ENCODE results near the gene BATF3.

Gene BATF3

DNA sequence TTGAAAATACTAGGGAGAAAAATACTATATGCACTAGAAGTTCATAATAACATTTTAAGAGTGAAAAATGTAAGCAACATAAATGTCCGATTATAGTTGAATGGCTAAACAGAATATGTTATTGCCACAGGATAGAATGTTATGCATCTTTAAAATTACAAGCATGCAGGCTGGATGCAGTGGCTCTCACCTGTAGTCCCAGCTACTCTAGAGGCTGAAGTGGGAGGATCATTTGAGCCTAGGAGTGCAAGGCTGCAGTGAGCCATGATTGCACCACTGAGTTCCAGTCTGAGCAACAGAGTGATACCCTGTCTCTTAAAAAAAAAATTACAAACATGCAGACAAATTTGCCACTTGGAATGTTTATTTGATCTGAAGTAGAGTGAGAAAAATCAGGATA lies 3.0 kb upstream of the BATF3 start:
- DNase-seq: no peak

- DNase-seq: no peak
These were observed 2.3 kb upstream of the BATF3 start for GRCh38 chr1:212701910-212702309.

DNA sequence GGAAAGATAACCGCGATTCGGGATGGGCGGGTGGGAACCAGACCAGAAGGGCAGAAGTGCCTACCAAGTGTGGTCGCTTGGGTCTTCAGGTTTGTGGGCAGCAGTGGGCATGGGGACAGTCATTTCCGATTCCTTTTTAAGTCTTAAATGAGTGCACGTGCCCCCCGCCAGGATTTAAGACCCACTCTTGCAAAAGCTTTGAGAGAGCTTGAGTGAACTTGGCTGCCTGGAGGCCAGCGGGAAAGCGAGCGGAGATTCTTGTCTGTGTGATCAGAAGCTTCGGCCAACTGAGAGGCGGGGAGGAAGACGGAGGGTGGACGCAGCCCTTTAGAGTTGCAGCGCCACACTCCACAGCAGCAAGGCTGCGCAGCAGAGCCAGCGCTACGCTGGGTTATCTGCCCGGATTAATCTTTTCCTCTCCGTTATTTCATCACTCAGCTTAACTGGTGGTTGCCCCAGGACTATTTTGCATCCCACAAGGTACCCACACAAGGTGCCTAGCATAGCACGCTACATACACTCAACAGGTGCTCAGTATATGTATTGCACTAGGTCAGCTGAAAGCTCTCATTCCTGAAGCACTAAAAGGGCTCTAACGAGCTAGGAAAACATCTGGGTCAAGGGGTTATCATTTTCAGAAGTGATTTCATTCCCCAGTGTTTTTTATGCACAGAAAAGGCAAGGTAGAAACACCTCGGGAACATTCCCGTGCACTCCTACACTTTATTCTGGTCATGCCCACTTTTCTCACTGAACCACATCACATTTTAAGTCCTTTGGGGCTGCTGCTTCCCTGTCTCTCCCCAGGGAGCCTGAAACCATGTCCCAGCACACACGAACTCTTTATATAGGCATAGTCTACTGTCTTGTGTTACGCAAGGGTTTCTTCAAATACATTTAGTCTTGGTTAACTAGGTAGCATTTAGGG lies 1.5 kb upstream of the BATF3 start:
- no peak for DNase-seq

DNA sequence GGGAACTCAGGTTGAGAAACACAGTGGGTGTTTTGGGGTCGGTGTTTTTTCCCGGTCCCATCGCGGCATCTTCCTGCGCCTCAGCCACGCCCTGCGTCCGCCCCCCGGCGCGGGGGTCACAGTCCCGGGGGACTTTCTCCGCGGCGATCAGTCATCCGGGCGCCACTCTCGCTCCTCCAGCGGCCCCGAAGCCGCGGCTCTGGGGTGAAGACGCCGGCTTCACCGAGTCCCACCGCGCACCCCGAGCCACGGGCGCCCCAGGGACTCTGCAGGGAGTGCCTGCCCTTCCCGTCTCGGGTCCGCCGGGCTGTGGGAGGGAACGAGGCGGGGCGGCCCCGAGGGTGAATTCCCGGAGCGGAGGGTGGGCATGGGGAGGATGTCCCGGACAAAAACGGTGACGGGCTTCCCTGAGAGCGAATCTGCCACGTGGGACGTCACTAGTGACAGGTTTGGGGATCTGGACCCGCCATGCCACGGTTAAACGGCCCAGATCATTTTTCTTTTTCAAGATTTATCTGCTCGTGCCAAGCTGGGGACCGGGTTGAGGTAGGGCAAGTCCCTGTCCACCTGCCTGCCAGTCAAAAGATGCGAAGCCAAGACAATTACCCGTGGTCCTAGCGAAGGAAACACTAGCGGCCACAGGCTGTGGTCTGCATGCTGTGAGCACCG lies 717 bp upstream of the BATF3 start:
- peak; percentile 43 for DNase-seq

DNA sequence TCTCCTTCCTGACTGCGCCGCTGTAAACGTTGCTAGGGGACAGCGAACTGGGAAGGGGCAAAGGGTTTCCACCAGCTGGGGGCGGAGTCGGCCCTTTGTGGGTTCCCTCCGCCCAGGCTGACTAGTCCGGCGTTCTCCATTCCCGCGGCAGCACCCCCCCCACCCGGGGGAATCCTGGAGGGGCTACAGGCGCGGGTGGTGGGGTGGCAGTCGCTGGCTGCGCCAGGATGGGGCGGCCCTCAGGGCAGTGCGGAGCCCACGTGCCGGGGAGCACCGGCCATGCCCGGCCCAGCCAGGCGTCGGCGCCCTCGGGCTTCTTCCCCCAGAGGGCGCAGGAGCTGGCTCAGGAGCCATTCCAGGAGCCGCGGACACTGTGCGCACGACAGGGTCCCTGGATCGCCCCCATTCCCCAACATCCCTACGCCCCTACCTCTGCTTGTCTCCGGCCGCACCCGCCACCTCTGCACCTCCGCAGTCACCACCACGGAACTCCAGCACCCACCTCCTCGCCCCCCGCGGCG lies 476 bp downstream of the BATF3 start:
- DNase-seq: peak; percentile 41

DNA sequence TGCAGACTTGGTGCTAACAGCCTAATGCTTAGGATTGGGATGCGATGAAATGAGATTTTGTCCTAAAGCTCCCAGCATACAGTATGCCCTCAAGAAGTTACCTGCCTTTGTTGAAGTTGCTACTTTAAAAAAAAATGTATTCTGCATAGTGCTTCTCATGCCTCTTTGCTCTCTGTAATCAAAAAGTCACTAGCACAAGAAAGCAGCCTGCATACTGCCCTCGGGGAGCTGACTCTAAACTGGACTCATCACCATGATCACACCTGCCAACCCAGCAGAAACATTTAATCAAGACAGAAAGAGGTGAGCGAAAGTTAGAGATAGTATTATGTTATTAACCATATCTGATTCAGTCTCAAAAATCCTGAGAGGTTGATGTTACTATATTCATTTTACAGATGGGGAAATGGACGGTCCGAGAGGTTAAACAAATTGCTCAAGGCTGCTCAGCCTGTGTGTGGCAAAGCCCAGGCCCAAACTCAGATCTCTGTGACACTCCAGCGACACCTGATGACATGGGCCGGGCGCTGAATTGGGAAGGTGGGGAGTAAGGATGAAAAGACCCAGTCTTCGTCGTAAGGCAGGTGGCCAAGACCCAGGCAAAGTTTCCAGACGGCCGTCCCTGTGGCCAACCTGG lies 1.1 kb downstream of the BATF3 start:
- DNase-seq: no peak

GRCh38 chr1:212696721-212697331 lies 2.8 kb downstream of the BATF3 start:
- DNase-seq: no peak

DNA sequence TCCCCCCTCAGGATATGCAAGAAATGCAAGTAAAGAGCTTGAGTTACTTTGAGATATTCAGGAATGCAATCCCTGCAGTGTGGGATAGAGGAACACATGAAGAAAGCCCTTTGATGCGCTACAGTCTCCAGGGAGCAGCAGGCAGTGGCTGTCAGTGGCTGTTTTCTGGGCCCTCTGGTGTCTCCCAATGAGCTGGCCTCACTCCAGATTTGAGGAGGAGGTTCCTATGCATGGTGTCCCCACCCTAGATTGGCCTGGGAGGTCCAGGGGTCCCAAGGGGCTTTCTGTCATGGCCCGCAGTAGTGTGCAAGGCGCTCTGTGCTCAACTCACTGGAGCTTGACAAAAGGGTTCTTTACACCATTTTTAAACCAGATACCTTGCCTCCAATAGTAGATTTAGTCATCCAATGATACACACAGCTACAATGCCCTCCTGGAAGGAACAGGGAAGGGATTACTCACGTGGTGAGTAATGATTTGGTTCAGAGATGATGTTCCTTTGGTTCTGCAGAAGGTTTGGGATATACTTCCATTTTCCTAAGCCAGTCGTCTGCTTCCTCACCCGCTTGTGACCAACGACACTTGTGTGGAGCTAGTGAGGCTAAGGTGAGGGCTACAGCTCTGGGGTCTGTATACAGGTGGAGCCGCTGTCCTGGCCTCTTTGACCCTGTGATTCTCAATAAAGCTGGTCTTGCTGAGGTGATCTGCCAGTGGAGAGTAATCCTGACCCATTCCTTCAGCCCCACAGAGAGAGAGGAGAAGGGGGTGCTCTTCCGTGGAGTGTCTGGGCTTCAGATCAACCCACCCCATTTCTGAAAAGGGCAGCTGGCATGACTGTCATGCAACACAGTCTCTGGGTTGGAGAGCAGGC lies 6.6 kb downstream of the BATF3 start:
- DNase-seq: no peak

DNA sequence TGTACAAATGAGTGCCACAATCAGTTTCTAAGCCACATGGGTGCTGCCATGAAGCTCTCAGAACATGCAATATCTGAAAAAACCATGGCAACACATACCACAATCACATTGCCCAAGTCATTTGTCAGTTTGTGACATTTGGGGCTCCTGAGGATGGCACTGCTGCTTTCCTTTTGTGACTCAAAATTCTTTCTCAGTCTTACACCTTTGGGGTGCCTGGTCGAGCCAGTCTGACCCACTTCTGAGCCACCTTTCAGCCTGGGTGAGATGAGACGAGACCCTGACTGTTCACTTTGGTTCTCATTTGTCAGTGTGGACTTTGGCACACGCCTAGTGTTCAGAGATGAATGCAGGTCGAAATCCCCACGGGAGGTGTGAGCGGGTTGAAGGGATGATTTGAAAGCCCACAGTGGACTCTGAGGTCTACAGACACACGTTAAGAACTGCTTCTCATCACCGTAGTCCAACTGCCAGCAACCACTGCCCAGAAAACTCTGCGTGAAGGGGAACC lies 8.0 kb downstream of the BATF3 start:
- no peak for DNase-seq

DNA sequence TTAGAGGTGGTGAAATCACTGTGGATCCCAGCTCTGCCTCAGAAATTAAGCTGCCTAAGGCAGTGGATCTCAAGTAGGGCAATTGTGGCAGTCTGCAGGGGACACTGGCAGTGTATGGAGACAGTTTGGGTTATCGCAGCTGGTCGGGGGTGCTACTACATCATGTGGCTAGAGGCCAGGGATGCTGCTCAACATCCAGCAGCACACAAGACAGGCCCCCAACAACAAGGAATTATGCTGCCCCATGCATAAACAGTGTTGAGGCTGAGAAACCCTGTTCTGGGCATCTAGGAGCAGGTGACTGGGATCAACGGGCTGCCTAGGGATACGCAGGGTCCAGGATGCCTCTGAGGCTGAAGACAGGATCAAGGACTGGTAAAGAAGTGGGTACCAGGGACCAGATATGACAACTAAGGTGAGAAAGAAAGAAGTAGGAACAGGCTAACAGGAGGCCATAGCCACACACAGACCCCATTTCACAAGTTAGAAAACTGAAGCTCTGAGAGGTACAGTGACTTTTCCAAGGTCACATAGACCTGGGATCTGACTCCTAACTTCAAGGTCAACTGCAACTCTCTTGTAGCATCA lies 8.7 kb downstream of the BATF3 start:
- no peak for DNase-seq

GRCh38 chr1:212689758-212690529 lies 9.7 kb downstream of the BATF3 start:
- DNase-seq: no peak

GRCh38 chr1:212689196-212689725 lies 10.4 kb downstream of the BATF3 start:
- no peak for DNase-seq

GRCh38 chr1:212688341-212689047 lies 11.1 kb downstream of the BATF3 start:
- no peak for DNase-seq

DNA sequence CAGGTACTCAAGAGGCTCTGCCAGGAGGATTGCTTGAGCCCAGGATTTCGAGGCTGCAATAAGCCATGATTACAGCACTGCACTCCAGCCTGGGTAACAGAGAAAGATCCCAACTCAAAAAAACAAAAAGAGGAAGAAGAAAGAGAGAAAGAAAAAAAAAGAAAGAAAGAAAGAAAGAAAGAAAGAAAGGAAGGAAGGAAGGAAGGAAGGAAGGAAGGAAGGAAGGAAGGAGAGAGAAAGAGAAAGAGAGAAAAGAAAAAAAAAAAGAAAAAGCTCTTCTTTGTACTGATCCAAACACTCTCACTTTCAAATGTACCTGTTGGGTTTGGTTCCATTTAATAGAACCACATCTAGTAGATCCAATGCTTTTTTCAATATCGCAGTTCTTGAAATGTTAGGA lies 11.8 kb downstream of the BATF3 start:
- DNase-seq: no peak

DNA sequence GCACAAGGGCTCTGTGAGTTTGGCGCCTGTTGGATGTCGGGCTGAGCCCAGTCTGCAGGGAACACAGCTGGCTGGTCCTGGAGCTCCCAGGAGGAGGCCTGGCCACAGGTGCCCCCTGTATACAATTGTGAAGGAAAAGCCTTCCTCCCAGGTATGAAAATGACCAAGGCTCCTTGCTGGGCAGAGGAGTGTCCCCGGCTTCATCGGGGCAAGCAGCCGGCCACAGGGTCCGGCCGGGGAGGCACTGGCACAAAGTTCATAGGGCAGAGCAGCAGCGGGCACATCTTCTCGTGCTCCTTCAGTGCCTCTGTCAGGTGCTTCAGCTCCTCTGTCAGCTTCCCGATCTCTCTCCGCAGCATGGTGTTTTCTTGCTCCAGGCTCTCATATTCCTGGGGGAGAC lies 13.0 kb downstream of the BATF3 start:
- DNase-seq: no peak

DNA sequence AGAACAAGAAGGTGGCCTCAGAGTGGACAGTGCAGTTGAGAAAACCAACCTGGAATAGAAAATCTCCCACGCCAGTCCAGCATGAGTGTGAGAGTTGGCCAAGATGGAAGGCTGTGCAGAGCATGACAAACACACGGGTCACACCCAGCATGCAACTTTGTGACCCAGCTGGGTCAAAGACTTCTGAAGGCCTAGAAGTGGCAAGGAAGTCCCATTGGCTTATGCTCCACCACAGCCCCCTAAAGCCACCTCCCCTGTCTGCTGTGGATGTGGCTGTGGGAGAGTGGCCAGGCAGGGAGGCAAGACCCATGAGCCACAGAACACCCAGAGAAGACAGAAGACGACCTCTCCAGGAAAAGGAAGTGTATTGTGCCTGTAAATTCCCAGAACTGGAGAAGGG lies 13.6 kb downstream of the BATF3 start:
- no peak for DNase-seq

GRCh38 chr1:212685429-212685828 lies 14.2 kb downstream of the BATF3 start:
- no peak for DNase-seq

DNA sequence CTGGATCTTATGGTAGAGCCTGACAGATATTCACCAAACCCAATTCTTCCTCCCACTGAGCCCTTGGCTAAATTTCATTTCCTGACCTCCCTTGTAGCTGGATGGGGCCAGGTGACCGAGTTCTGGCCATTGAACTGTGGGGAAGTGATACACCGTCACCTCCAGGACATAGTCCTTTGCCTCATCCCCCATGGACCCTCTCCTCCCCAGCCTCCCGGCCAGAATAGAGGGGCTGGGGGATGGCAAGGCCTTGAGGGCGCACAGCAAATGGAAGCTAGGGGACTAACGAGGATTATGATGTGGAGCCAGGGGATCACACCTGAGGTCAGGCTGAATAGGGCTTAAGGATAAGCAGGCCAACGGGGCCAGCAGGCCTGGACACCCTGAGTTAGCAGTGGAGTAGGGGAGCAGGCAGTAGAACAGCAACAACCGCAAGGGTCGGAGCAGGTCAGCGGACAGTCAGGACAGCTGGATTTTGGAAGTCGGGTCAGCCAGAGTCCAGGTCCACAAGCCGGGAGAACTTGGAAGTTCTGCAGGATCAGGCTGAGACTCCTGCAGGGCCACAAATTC lies 15.0 kb downstream of the BATF3 start:
- DNase-seq: no peak

- no peak for DNase-seq
These were observed 15.6 kb downstream of the BATF3 start for GRCh38 chr1:212684076-212684475.

Data from CD4-positive, alpha-beta T cell treated with Interferon gamma for 1 hour (primary cell).